Measurements from ENCODE around the gene DYNLT1. TPM values are rescaled to one million over a fixed set of nuclear protein-coding genes. Genes with fewer than 3 reads are reported as not detected.

DYNLT1 gene
- total RNA-seq, 1 experiment from 2014 or later = 105 TPM

DNA sequence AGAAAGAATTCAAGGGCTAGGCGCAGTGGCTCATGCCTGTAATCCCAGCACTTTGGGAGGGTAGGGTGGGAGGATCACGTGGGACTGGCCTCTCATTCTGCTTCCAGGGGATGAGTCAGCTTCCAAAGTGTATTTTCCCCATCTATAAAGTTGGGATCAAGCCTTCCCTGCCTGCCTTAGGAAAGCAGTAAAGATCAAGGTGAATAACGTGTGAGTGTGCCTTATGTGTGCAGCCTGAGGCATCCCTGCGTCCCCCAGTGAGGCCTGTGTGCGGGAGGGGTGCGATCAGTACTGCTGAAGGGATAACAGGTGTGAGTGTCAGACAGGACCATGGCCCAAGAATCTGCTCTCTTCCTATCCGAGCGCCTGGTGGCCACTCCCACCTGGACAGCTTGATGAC is 57.9 kb downstream of the DYNLT1 start:
- Mint-ChIP-seq H3K4me3 (no peak overlapping the region), H3K27me3 (ENCODE audit: low read depth) (no peaks in the 10 kb centered on the region), H3K9me3 (no peaks in the 10 kb centered on the region), H3K4me1 (no peaks in the 10 kb centered on the region), H3K27ac (no peak overlapping the region), H3K36me3 (ENCODE audit: insufficient read depth in 1 of 3, low read depth in 3 of 3) (peaks cover 46 to 85% (median 83%) of the 10 kb centered on the region in 3 experiments)
- Histone ChIP-seq H3K27me3 (ENCODE audit: insufficient read depth, low read length) (no peaks in the 10 kb centered on the region), H3K79me1 (ENCODE audit: insufficient read depth, low read depth, low read length, poor library complexity, severe bottlenecking) (no peaks in the 10 kb centered on the region), H3K4ac (ENCODE audit: low read depth, low read length) (no peak overlapping the region), H2BK20ac (ENCODE audit: low read depth, low read length, poor library complexity, severe bottlenecking) (no peak overlapping the region), H3K79me2 (ENCODE audit: insufficient read depth, low read length) (no peaks in the 10 kb centered on the region), H3K9ac (ENCODE audit: extremely low read depth, insufficient read length, low read length) (no peak overlapping the region), H3K14ac (ENCODE audit: insufficient read depth, low read length) (no peak overlapping the region), H3K4me1 (ENCODE audit: insufficient read depth, low read length) (no peaks in the 10 kb centered on the region), H3K27ac (ENCODE audit: insufficient read length, low read depth, low read length) (no peak overlapping the region), H3K56ac (ENCODE audit: insufficient read length, low read depth, low read length) (no peak overlapping the region), H2BK15ac (ENCODE audit: low read depth, low read length) (no peak overlapping the region), H3K23me2 (ENCODE audit: insufficient read length, low read depth, low read length, poor library complexity, severe bottlenecking) (peaks cover 3% of the 10 kb centered on the region), H3K4me2 (ENCODE audit: insufficient read depth, insufficient read length, low read length) (no peak overlapping the region), H2BK5ac (ENCODE audit: insufficient read length, low read length) (no peak overlapping the region), H2BK120ac (ENCODE audit: low read depth, low read length, poor library complexity, severe bottlenecking) (no peak overlapping the region), H2BK12ac (ENCODE audit: insufficient read length, low read depth, low read length) (no peak overlapping the region), H4K8ac (replicated peaks; ENCODE audit: insufficient read length, low read depth, low read length) (no peak overlapping the region), H4K20me1 (ENCODE audit: control insufficient read depth, insufficient read depth, insufficient read length) (no peaks in the 10 kb centered on the region), H3K18ac (ENCODE audit: insufficient read length, low read depth, low read length) (no peak overlapping the region), H3K9me3 (ENCODE audit: control insufficient read depth, low read depth, low read length) (no peaks in the 10 kb centered on the region), H3T11ph (ENCODE audit: low read length) (no peak overlapping the region), H2AK5ac (ENCODE audit: insufficient read length, low read length) (no peak overlapping the region), H3K23ac (ENCODE audit: insufficient read length, low read depth, low read length) (no peak overlapping the region), H2AFZ (ENCODE audit: low read length) (no peak overlapping the region), H4K91ac (ENCODE audit: insufficient read length, low read depth, low read length) (no peak overlapping the region), H4K5ac (ENCODE audit: insufficient read length, low read depth, low read length) (no peak overlapping the region)
- TF ChIP-seq, protein P1, sequence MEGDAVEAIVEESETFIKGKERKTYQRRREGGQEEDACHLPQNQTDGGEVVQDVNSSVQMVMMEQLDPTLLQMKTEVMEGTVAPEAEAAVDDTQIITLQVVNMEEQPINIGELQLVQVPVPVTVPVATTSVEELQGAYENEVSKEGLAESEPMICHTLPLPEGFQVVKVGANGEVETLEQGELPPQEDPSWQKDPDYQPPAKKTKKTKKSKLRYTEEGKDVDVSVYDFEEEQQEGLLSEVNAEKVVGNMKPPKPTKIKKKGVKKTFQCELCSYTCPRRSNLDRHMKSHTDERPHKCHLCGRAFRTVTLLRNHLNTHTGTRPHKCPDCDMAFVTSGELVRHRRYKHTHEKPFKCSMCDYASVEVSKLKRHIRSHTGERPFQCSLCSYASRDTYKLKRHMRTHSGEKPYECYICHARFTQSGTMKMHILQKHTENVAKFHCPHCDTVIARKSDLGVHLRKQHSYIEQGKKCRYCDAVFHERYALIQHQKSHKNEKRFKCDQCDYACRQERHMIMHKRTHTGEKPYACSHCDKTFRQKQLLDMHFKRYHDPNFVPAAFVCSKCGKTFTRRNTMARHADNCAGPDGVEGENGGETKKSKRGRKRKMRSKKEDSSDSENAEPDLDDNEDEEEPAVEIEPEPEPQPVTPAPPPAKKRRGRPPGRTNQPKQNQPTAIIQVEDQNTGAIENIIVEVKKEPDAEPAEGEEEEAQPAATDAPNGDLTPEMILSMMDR (conservative IDR thresholded peaks at IDR 0.05) = no peak
- WGBS (ENCODE audit: extremely low coverage, insufficient read length, low lambda C conversion rate) = no CpG with 5 or more reads among the region's 8 CpGs
- no peak for DNase-seq

Small RNA genes within 50 kb of the gene (microRNA-seq; reads per million reads assigned to microRNA genes)
- gene MIR7161 (ENCODE audit: borderline microRNAs expressed) = not detected

Other genes with a start within 250 kb of the DYNLT1 start
- gene TMEM181, start 84.7 kb downstream of the DYNLT1 start, total RNA-seq (2021) = 23.7 and 24.4 TPM in 2 replicates
- 0.09 and 0.20 TPM in 2 replicates for gene SYTL3, start 5.3 kb upstream of the DYNLT1 start, total RNA-seq (2021)
- 375 and 393 TPM in 2 replicates for gene EZR, start 174.6 kb upstream of the DYNLT1 start, total RNA-seq (2021)